Muscle layer of colon (tissue), 2 donors: Measurements from ENCODE around the gene RFWD3.

Experiments used
- H3K27ac ChIP-seq: one replicate; pipeline ENCODE4 v1.7.0; 2013; ENCODE audit warnings: low read depth, mild to moderate bottlenecking, low read length, moderate library complexity
- H3K27me3 ChIP-seq, 2 donors: one replicate each; pipeline ENCODE4 v1.7.0; 2013; ENCODE audit warnings: low read length in 2 of 2, mild to moderate bottlenecking in 2 of 2; ENCODE audit not compliant: insufficient read depth in 2 of 2, control insufficient read depth in 1 of 2
- H3K36me3 ChIP-seq: one replicate; pipeline ENCODE4 v1.7.0; 2013; ENCODE audit warnings: mild to moderate bottlenecking, low read length; ENCODE audit not compliant: insufficient read depth
- H3K4me1 ChIP-seq: one replicate; pipeline ENCODE4 v1.7.0; 2013; ENCODE audit warnings: mild to moderate bottlenecking, low read length; ENCODE audit not compliant: insufficient read depth
- H3K4me3 ChIP-seq, 2 donors: one replicate each; pipeline ENCODE4 v1.7.0; 2013; ENCODE audit warnings: low read length in 2 of 2, low read depth in 1 of 2, mild to moderate bottlenecking in 1 of 2, moderate library complexity in 1 of 2
- H3K9ac ChIP-seq: one replicate; pipeline ENCODE4 v1.7.0; 2013; ENCODE audit warnings: low read length
- H3K9me3 ChIP-seq: one replicate; pipeline ENCODE4 v1.7.0; 2013; ENCODE audit warnings: mild to moderate bottlenecking, low read length
- donor health status: abdominal sarcoma.
- donor health status: Adenocarcinoma of cecum.

Gene RFWD3

DNA sequence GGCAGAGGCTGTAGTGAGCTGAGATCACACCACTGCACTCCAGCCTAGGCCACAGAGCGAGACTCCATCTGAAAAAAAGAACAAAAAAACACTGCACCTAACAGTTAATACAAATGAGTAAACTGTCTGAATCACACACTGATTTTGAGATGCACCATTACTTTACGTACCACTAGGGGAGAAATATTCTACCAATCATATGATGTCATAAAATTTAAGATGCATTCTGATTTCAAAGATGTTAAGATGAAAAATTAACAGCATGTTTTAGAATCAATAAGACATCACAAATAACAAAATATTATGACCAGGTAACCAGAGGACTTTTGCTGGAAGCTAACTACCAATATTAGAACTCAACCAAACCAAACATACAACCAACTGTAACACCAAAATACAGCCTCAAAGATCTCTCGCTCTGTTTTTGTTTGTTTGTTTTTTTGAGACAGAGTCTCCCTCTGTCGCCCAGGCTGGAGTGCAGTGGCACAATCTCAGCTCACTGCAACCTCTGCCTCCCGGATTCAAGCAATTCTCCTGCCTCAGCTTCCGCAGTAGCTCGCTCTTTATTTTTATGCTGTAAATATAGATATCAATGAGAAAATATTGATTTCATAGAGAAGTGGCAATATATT, 91.4 kb downstream of the RFWD3 start:
- H3K9me3 ChIP-seq: no peaks in the 10 kb centered on the region
- H3K27ac ChIP-seq: no peak overlapping the region
- no peak overlapping the region for H3K9ac ChIP-seq
- H3K4me3 ChIP-seq: no peak overlapping the region
- H3K36me3 ChIP-seq: no peaks in the 10 kb centered on the region
- no peaks in the 10 kb centered on the region for H3K27me3 ChIP-seq
- peaks cover 6% of the 10 kb centered on the region for H3K4me1 ChIP-seq

DNA sequence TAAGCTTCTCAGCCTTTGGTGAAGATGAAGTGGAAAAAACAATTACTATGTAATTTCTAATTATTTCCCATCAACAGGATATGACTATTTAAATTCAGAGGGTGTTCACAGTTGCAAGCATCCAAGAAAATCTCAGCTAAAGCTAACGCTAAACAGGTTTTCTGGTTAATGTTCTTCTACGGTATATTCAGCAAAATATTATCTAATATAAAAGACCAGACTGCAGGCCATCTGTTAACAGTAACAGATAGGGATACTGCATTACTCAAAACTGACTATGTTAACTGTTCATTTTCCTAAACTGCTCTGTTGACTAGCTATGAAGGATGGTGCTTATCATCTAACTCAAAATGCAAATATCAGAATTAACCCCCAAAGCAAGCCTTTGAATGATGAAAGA, 92.5 kb downstream of the RFWD3 start:
- Histone ChIP-seq H3K27ac (no peak overlapping the region), H3K9ac (no peak overlapping the region), H3K4me3 (no peak overlapping the region), H3K4me1 (peaks cover 6% of the 10 kb centered on the region), H3K9me3 (no peaks in the 10 kb centered on the region), H3K36me3 (no peaks in the 10 kb centered on the region), H3K27me3 (no peaks in the 10 kb centered on the region)

GRCh38 chr16:74573622-74574021, 93.1 kb downstream of the RFWD3 start:
- peaks cover 3% of the 10 kb centered on the region for H3K4me1 ChIP-seq
- no peaks in the 10 kb centered on the region for H3K27me3 ChIP-seq
- no peaks in the 10 kb centered on the region for H3K36me3 ChIP-seq
- no peak overlapping the region for H3K4me3 ChIP-seq
- H3K9me3 ChIP-seq: no peaks in the 10 kb centered on the region
- no peak overlapping the region for H3K27ac ChIP-seq
- no peak overlapping the region for H3K9ac ChIP-seq
